Measurements from ENCODE around the gene ZNF322.

- TF ChIP-seq CTCF (conservative IDR thresholded peaks at IDR 0.05 in 1 of 2, IDR thresholded peaks at IDR 0.05 in 1 of 2; ENCODE audit: extremely low read depth in 1 of 2, insufficient read depth in 1 of 2, low read depth in 1 of 2, low read length in 2 of 2) = no peak
- no peak for TF ChIP-seq EZH2 (IDR thresholded peaks at IDR 0.05; ENCODE audit: borderline replicate concordance, low read length)
These were observed 66.0 kb downstream of the ZNF322 start for GRCh38 chr6:26593278-26594130.

All from mammary epithelial cell (primary cell).